OCI-LY1 (cell line): Measurements from ENCODE around the gene MYBL2.

ENCODE experiments used
- H2AFZ ChIP-seq: fragments of 200-600 bp; sonication (generic), shearing (Covaris generic); 2 replicates; pipeline ENCODE4 v1.6.0; 2014; ENCODE audit warnings: antibody characterized with exemption, mild to moderate bottlenecking, low read length
- H3F3A ChIP-seq: fragments of 200-600 bp; sonication (generic), shearing (Covaris generic); 2 replicates; pipeline ENCODE4 v1.6.0; 2014; ENCODE audit warnings: mild to moderate bottlenecking, antibody characterized with exemption, low read length, moderate library complexity; ENCODE audit not compliant: insufficient read depth
- H3K27ac ChIP-seq: fragments of 200-600 bp; sonication (generic); 2 replicates; pipeline ENCODE4 v1.5.1; 2014; ENCODE audit warnings: low read length, mixed run types, mild to moderate bottlenecking, low read depth; ENCODE audit not compliant: poor library complexity, severe bottlenecking
- H3K27me3 ChIP-seq: fragments of 200-600 bp; sonication (generic); 2 replicates; pipeline ENCODE4 v1.6.0; 2014; ENCODE audit warnings: antibody characterized with exemption, mild to moderate bottlenecking, low read length, moderate library complexity; ENCODE audit not compliant: insufficient read depth
- H3K36me3 ChIP-seq: fragments of 200-600 bp; sonication (generic); 2 replicates; pipeline ENCODE4 v1.6.1; 2014; ENCODE audit warnings: mild to moderate bottlenecking, antibody characterized with exemption, low read length, moderate library complexity, mixed read lengths; ENCODE audit not compliant: insufficient read depth
- H3K4me1 ChIP-seq: fragments of 200-600 bp; sonication (generic); 2 replicates; pipeline ENCODE4 v1.5.1; 2014; ENCODE audit warnings: mild to moderate bottlenecking, low read length, moderate library complexity; ENCODE audit not compliant: insufficient read depth, severe bottlenecking
- H3K4me2 ChIP-seq: fragments of 200-600 bp; sonication (generic), shearing (Covaris generic); 2 replicates; pipeline ENCODE4 v1.6.1; 2014; ENCODE audit warnings: low read length
- H3K4me3 ChIP-seq: fragments of 200-600 bp; sonication (generic); 2 replicates; pipeline ENCODE4 v1.5.1; 2014; ENCODE audit warnings: low read length, low read depth, mild to moderate bottlenecking, mixed read lengths; ENCODE audit not compliant: poor library complexity, severe bottlenecking
- H3K79me2 ChIP-seq: fragments of 200-600 bp; shearing (Covaris generic); 2 replicates; pipeline ENCODE4 v1.6.1; 2016; ENCODE audit warnings: mixed run types, low read length, mixed read lengths; ENCODE audit not compliant: insufficient read depth
- H3K9ac ChIP-seq: fragments of 200-600 bp; sonication (generic), shearing (Covaris generic); 2 replicates; pipeline ENCODE4 v1.6.1; 2014; ENCODE audit warnings: mild to moderate bottlenecking, low read length, mixed read lengths
- H3K9me2 ChIP-seq: fragments of 200-600 bp; sonication (generic), shearing (Covaris generic); 2 replicates; pipeline ENCODE4 v1.6.1; 2014; ENCODE audit warnings: low read depth, mild to moderate bottlenecking, low read length, mixed read lengths
- H3K9me3 ChIP-seq: fragments of 200-600 bp; shearing (Covaris generic); 2 replicates; pipeline ENCODE4 v1.6.1; 2014; ENCODE audit warnings: low read length, mixed read lengths
- H4K20me1 ChIP-seq: fragments of 200-600 bp; sonication (generic), shearing (Covaris generic); 2 replicates; pipeline ENCODE4 v1.6.0; 2016; ENCODE audit warnings: mild to moderate bottlenecking, low read length; ENCODE audit not compliant: insufficient read depth
- EZH2 ChIP-seq: fragments of 200-600 bp; sonication (generic), shearing (Covaris generic); IDR thresholded peaks from 2 replicates; pipeline ENCODE4 v1.8.0; 2017; ENCODE audit warnings: borderline replicate concordance, mixed run types, mild to moderate bottlenecking, antibody characterized with exemption, low read length, moderate library complexity, mixed read lengths
- TF ChIP-seq, protein P1 (sequence below): fragments of 200-600 bp; sonication (generic), shearing (Covaris generic); IDR thresholded peaks from 2 replicates; pipeline ENCODE4 v1.5.1; 2017; ENCODE audit warnings: mild to moderate bottlenecking, antibody characterized with exemption, low read length, moderate library complexity, mixed read lengths

MYBL2 gene

GRCh38 chr20:43666376-43667328 is at the start of gene MYBL2:
TSS of gene MYBL2 (plus strand) at chr20:43667114. CDS start at chr20:43667284, 170 bp downstream.
- H3K4me3 ChIP-seq, result peak within 1 kb of the TSS; percentile 90
- H3K9ac ChIP-seq, result peak within 1 kb of the TSS; percentile 96
- peaks cover 39% of the 10 kb centered on the region for H3K79me2 ChIP-seq
- H3K27ac ChIP-seq, result peak within 1 kb of the TSS; percentile 79
- H4K20me1 ChIP-seq, result no peaks in the 10 kb centered on the region
- no peaks in the 10 kb centered on the region; the same call in 1 of the 2 replicates for H3K27me3 ChIP-seq
- peak within 1 kb of the TSS; percentile 84; the same call in 1 of the 2 replicates for H2AFZ ChIP-seq
- H3F3A ChIP-seq, result no peaks in the 10 kb centered on the region
- no peaks in the 10 kb centered on the region for H3K9me2 ChIP-seq
- H3K4me1 ChIP-seq, result peaks cover 46% of the 10 kb centered on the region
- H3K4me2 ChIP-seq, result peak within 1 kb of the TSS; percentile 98
- no peaks in the 10 kb centered on the region for H3K9me3 ChIP-seq
- no peak for TF ChIP-seq EZH2
- TF ChIP-seq, protein P1, sequence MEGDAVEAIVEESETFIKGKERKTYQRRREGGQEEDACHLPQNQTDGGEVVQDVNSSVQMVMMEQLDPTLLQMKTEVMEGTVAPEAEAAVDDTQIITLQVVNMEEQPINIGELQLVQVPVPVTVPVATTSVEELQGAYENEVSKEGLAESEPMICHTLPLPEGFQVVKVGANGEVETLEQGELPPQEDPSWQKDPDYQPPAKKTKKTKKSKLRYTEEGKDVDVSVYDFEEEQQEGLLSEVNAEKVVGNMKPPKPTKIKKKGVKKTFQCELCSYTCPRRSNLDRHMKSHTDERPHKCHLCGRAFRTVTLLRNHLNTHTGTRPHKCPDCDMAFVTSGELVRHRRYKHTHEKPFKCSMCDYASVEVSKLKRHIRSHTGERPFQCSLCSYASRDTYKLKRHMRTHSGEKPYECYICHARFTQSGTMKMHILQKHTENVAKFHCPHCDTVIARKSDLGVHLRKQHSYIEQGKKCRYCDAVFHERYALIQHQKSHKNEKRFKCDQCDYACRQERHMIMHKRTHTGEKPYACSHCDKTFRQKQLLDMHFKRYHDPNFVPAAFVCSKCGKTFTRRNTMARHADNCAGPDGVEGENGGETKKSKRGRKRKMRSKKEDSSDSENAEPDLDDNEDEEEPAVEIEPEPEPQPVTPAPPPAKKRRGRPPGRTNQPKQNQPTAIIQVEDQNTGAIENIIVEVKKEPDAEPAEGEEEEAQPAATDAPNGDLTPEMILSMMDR, result no peak
- peaks cover 29% of the 10 kb centered on the region for H3K36me3 ChIP-seq

DNA sequence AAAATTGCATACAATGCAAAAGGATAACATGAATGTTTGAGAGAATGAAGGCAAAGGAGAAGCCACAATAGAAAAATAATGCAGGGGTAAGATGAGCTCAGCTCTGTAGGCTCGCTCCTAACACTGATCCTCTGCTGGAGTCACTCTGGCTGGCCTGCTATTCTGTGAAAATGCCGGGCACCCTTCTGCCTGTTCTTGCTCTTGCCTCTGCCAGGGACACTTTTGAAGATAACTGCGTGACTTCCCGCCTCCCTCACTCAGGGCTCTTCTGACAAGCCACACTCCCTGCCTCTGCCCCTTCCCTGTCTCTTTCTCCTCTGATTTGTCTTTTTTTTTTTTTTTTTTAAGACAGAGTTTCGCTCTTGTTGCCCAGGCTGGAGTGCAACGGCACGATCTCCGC is 35.3 kb upstream of the MYBL2 start:
- no peaks in the 10 kb centered on the region for H3K79me2 ChIP-seq
- no peaks in the 10 kb centered on the region for H4K20me1 ChIP-seq
- H3F3A ChIP-seq, result no peaks in the 10 kb centered on the region
- no peaks in the 10 kb centered on the region for H3K9me2 ChIP-seq
- H3K27ac ChIP-seq, result no peak overlapping the region
- H3K36me3 ChIP-seq, result peaks cover 16% of the 10 kb centered on the region
- H3K4me2 ChIP-seq, result no peak overlapping the region
- no peaks in the 10 kb centered on the region for H3K27me3 ChIP-seq
- TF ChIP-seq, protein P1, result no peak
- no peak for TF ChIP-seq EZH2
- no peak overlapping the region for H3K9ac ChIP-seq
- H3K9me3 ChIP-seq, result no peaks in the 10 kb centered on the region
- no peak overlapping the region for H3K4me3 ChIP-seq
- H3K4me1 ChIP-seq, result no peaks in the 10 kb centered on the region
- no peak overlapping the region for H2AFZ ChIP-seq

GRCh38 chr20:43636429-43636828 is 30.5 kb upstream of the MYBL2 start:
- H4K20me1 ChIP-seq, result no peaks in the 10 kb centered on the region
- no peak overlapping the region for H2AFZ ChIP-seq
- no peaks in the 10 kb centered on the region for H3K9me3 ChIP-seq
- TF ChIP-seq EZH2, result no peak
- TF ChIP-seq, protein P1, result no peak
- no peaks in the 10 kb centered on the region for H3K79me2 ChIP-seq
- H3K27me3 ChIP-seq, result no peaks in the 10 kb centered on the region
- H3K4me2 ChIP-seq, result no peak overlapping the region
- no peaks in the 10 kb centered on the region for H3K9me2 ChIP-seq
- H3K4me1 ChIP-seq, result no peaks in the 10 kb centered on the region
- no peak overlapping the region for H3K9ac ChIP-seq
- H3K27ac ChIP-seq, result no peak overlapping the region
- H3K36me3 ChIP-seq, result peaks cover 23% of the 10 kb centered on the region
- H3K4me3 ChIP-seq, result no peak overlapping the region
- no peaks in the 10 kb centered on the region for H3F3A ChIP-seq
